H1 (cell line): ENCODE measurements around the gene CXCL9. TPM values are rescaled to one million over a fixed set of nuclear protein-coding genes. Genes with fewer than 3 reads are reported as not detected.

Experiments used
- CTCF ChIA-PET: fragments of 300-600 bp; sonication (Branson Sonifier 250); formaldehyde crosslinking; loops from one replicate; lab custom pipeline; 2021; ENCODE audit not compliant: partially characterized antibody; lab: Charles Lee
- POLR2A ChIA-PET: fragments of 300-600 bp; sonication (Branson Sonifier 250); formaldehyde crosslinking; loops from one replicate; lab custom pipeline; 2021; ENCODE audit warnings: inconsistent platforms; ENCODE audit not compliant: partially characterized antibody; lab: Charles Lee
- DNase-seq, 2 experiments: peaks; one replicate each; pipeline versions ENCODE4 v3.0.0 to v3.0.0-alpha.2; 2010 to 2022; ENCODE audit warnings: low spot score in 2 of 2, low read depth in 1 of 2, mixed read lengths in 1 of 2
- FAIRE-seq: peaks from 2 replicates; lab custom pipeline; 2011; peaks lifted over from hg19 to GRCh38; lab: Jason Lieb, UNC
- H2AFZ ChIP-seq: 2 replicates; pipeline ENCODE4 v1.8.1; 2012; ENCODE audit warnings: low read length, inconsistent platforms
- H2AK5ac ChIP-seq: 2 replicates; pipeline ENCODE4 v1.6.1; 2013; ENCODE audit warnings: low read depth, low read length
- H2BK120ac ChIP-seq: replicated peaks from 2 replicates; pipeline ENCODE3; 2013; ENCODE audit warnings: low read depth, low read length, inconsistent platforms
- H2BK12ac ChIP-seq: 2 replicates; pipeline ENCODE4 v1.6.1; 2013; ENCODE audit warnings: low read depth, low read length
- H2BK15ac ChIP-seq: 2 replicates; pipeline ENCODE4 v1.6.1; 2013; ENCODE audit warnings: low read length
- H2BK20ac ChIP-seq: 2 replicates; pipeline ENCODE4 v1.6.1; 2013; ENCODE audit warnings: low read length
- H2BK5ac ChIP-seq: 2 replicates; pipeline ENCODE4 v1.6.1; 2013; ENCODE audit warnings: low read depth, low read length
- H3K14ac ChIP-seq: 2 replicates; pipeline ENCODE4 v1.6.1; 2013; ENCODE audit warnings: inconsistent platforms; ENCODE audit not compliant: insufficient read length
- H3K18ac ChIP-seq: 2 replicates; pipeline ENCODE4 v1.6.1; 2013; ENCODE audit warnings: low read length; ENCODE audit errors: extremely low read depth
- H3K23ac ChIP-seq: 2 replicates; pipeline ENCODE4 v1.6.1; 2013; ENCODE audit warnings: inconsistent platforms; ENCODE audit not compliant: insufficient read length
- H3K23me2 ChIP-seq: 2 replicates; pipeline ENCODE4 v1.6.1; 2013; ENCODE audit warnings: low read depth, low read length
- H3K27ac ChIP-seq: 2 replicates; pipeline ENCODE4 v1.6.1; 2011; ENCODE audit warnings: low read depth, low read length, inconsistent platforms
- H3K27me3 ChIP-seq, 4 experiments: replicated peaks in 1 of 4; 1 replicate in 1 of 4; 2 replicates in 3 of 4; pipeline versions ENCODE4 v1.6.1 to v1.8.1; 2011 to 2013; ENCODE audit warnings: low read length in 3 of 4, mild to moderate bottlenecking in 3 of 4, inconsistent platforms in 2 of 4, mixed read lengths in 2 of 4, moderate library complexity in 1 of 4; ENCODE audit not compliant: control insufficient read depth in 3 of 4, insufficient read depth in 3 of 4; ENCODE audit errors: extremely low read depth in 1 of 4
- H3K36me3 ChIP-seq, 4 experiments: 2 replicates each; pipeline versions ENCODE4 v1.6.1 to v1.8.1; 2011 to 2013; ENCODE audit warnings: mild to moderate bottlenecking in 4 of 4, low read length in 3 of 4, moderate library complexity in 2 of 4, control low read depth in 1 of 4, inconsistent platforms in 1 of 4; ENCODE audit not compliant: insufficient read depth in 4 of 4, control insufficient read depth in 2 of 4
- H3K4ac ChIP-seq: replicated peaks from 2 replicates; pipeline ENCODE3; 2013; ENCODE audit warnings: low read length, low read depth, mixed read lengths, inconsistent platforms; ENCODE audit not compliant: insufficient read length
- H3K4me1 ChIP-seq, 4 experiments: replicated peaks in 1 of 4; 1 replicate in 1 of 4; 2 replicates in 3 of 4; pipeline versions ENCODE4 v1.6.1 to v1.8.1; 2011 to 2013; ENCODE audit warnings: low read length in 3 of 4, inconsistent platforms in 2 of 4, mixed read lengths in 1 of 4; ENCODE audit not compliant: insufficient read depth in 4 of 4, control insufficient read depth in 3 of 4
- H3K4me2 ChIP-seq, 2 experiments: 2 replicates each; pipeline versions ENCODE4 v1.6.1 to v1.8.1; 2011 to 2013; ENCODE audit warnings: low read depth in 2 of 2, low read length in 2 of 2, control low read depth in 1 of 2, inconsistent platforms in 1 of 2, mild to moderate bottlenecking in 1 of 2; ENCODE audit not compliant: insufficient read depth in 1 of 2
- H3K4me3 ChIP-seq, 4 experiments: fragments of 200-600, 300-600 bp in 1 of 4; sonication (generic), shearing (Covaris generic), sonication (Bioruptor Twin) in 1 of 4; 2 replicates each; pipeline versions ENCODE4 v1.5.1 to v1.8.1; 2011 to 2016; ENCODE audit warnings: low read length in 4 of 4, low read depth in 3 of 4, control low read depth in 2 of 4, inconsistent platforms in 2 of 4, mild to moderate bottlenecking in 2 of 4, mixed read lengths in 1 of 4, moderate library complexity in 1 of 4; ENCODE audit not compliant: insufficient read depth in 2 of 4; ENCODE audit errors: extremely low read depth in 1 of 4
- H3K56ac ChIP-seq: replicated peaks from 2 replicates; pipeline ENCODE3; 2013; ENCODE audit warnings: low read depth, mild to moderate bottlenecking, mixed read lengths, low read length, inconsistent platforms; ENCODE audit not compliant: insufficient read length
- H3K79me1 ChIP-seq: 2 replicates; pipeline ENCODE4 v1.6.1; 2013; ENCODE audit warnings: low read depth, low read length, control low read depth
- H3K79me2 ChIP-seq, 2 experiments: 2 replicates each; pipeline versions ENCODE4 v1.6.1 to v1.8.1; 2012 to 2013; ENCODE audit warnings: low read length in 2 of 2, mild to moderate bottlenecking in 2 of 2, inconsistent platforms in 1 of 2; ENCODE audit not compliant: insufficient read depth in 2 of 2, control insufficient read depth in 1 of 2
- H3K9ac ChIP-seq, 4 experiments: replicated peaks in 1 of 4; 1 replicate in 1 of 4; 2 replicates in 3 of 4; pipeline versions ENCODE4 v1.6.1 to v1.8.1; 2011 to 2013; ENCODE audit warnings: low read depth in 3 of 4, low read length in 3 of 4, control low read depth in 2 of 4, mild to moderate bottlenecking in 2 of 4, moderate library complexity in 2 of 4, inconsistent platforms in 1 of 4; ENCODE audit errors: extremely low read depth in 1 of 4
- H3K9me3 ChIP-seq, 2 experiments: 2 replicates each; pipeline versions ENCODE4 v1.6.1 to v1.8.1; 2012 to 2013; ENCODE audit warnings: mild to moderate bottlenecking in 2 of 2, moderate library complexity in 2 of 2, control low read depth in 1 of 2, inconsistent platforms in 1 of 2, low read depth in 1 of 2, low read length in 1 of 2, mixed read lengths in 1 of 2; ENCODE audit not compliant: insufficient read depth in 2 of 2
- H4K20me1 ChIP-seq, 2 experiments: replicated peaks in 1 of 2; 2 replicates each; pipeline versions ENCODE3 to v1.8.1; 2011 to 2013; ENCODE audit warnings: inconsistent platforms in 2 of 2, low read length in 2 of 2, mild to moderate bottlenecking in 1 of 2; ENCODE audit not compliant: insufficient read depth in 2 of 2, control insufficient read depth in 1 of 2
- H4K5ac ChIP-seq: 2 replicates; pipeline ENCODE4 v1.6.1; 2013; ENCODE audit warnings: low read length, low read depth, mixed read lengths, inconsistent platforms; ENCODE audit not compliant: insufficient read length
- H4K8ac ChIP-seq: 2 replicates; pipeline ENCODE4 v1.8.0; 2013; ENCODE audit warnings: mild to moderate bottlenecking, moderate library complexity, low read length, inconsistent platforms; ENCODE audit not compliant: insufficient read depth; ENCODE audit errors: extremely low read depth
- H4K91ac ChIP-seq: replicated peaks from 2 replicates; pipeline ENCODE3; 2013; ENCODE audit warnings: low read length, mixed read lengths, inconsistent platforms; ENCODE audit not compliant: insufficient read length
- CREB1 ChIP-seq: IDR thresholded peaks from 2 replicates; pipeline ENCODE4 v1.6.1; 2012; ENCODE audit warnings: inconsistent platforms
- WGBS, 2 experiments: shearing (Covaris generic) in 1 of 2; methylation state at CpG; one replicate each; pipeline versions ENCODE4 v1.1.6 to v1.1.7; 2013 to 2015; ENCODE audit warnings: low lambda C conversion rate in 2 of 2, mixed read lengths in 2 of 2, inconsistent platforms in 1 of 2, low coverage in 1 of 2, missing lambda C conversion rate in 1 of 2; ENCODE audit not compliant: insufficient replicate concordance in 2 of 2, insufficient coverage in 1 of 2, insufficient read length in 1 of 2; ENCODE audit errors: extremely low coverage in 1 of 2, missing lambda C conversion rate in 1 of 2; 5-methylcytosine and 5-hydroxymethylcytosine counted together
- polyA plus RNA-seq, 7 experiments: library from polyadenylated mRNA; depleted of rRNA in 3 of 7; stranded (reverse) in 5 of 7; unstranded in 2 of 7; fragments of >200 nt in 5 of 7; fragments of 200-250 nt in 2 of 7; gene quantifications; 1 replicate in 5 of 7; 2 replicates in 1 of 7; 4 replicates in 1 of 7; pipeline versions ENCODE4 v1.2.1 to v1.2.3, GENCODE V29; 2011 to 2013; ENCODE audit warnings: missing spikeins in 2 of 7, mixed read lengths in 2 of 7
- total RNA-seq: library from RNA; stranded (reverse); fragmentation: NEBNext Ultra II Directional; extraction: Animal tissue kit (Norgen Biotek cat#: 25700); gene quantifications from 2 replicates; pipeline ENCODE4 v1.2.1, GENCODE V29; 2021

Gene CXCL9
- total and polyA plus RNA-seq, 2 of the 8 experiments (the other 6 are each of a cell fraction or from before 2014, with no cell fraction given) = not detected

DNA sequence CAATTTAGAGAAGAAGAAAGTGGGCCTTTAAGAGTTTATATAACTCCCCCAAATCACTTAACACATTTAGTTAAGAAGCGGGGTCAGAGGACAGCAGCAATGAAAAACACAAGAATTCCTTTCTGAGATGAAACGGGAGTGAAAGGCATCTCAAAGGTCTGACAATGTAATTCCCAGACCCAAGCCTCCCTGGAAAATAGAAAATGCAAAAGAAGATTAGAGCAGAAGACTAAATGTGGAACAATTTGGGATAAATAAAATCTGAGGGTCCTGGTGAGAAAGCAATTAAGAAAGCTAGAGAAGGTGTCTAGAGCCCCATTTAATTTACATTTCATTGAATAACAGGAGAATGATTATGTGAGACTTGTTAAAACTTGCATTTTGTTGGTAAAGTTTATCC, 48.1 kb upstream of the CXCL9 start:
- FAIRE-seq (peak; percentile 50), DNase-seq (no peak)
- Histone ChIP-seq H2BK15ac (no peak overlapping the region), H2AFZ (no peak overlapping the region), H4K8ac (no peak overlapping the region), H2BK12ac (no peak overlapping the region), H3K56ac (no peak overlapping the region), H3K36me3 (no peaks in the 10 kb centered on the region), H3K79me1 (no peaks in the 10 kb centered on the region), H3K4me2 (peak overlapping the region in 1 of 2 experiments; percentile 25; a peak in 1 of 4 replicates), H3K4me3 (no peak overlapping the region), H3K14ac (no peak overlapping the region), H2BK5ac (no peak overlapping the region), H4K91ac (no peak overlapping the region), H3K18ac (no peak overlapping the region), H3K27me3 (no peaks in the 10 kb centered on the region), H3K4ac (no peak overlapping the region), H3K23ac (no peak overlapping the region), H4K20me1 (no peaks in the 10 kb centered on the region), H3K79me2 (no peaks in the 10 kb centered on the region), H3K9me3 (peaks cover 0 to 6% of the 10 kb centered on the region in 2 experiments; a peak in 1 of 4 replicates), H2AK5ac (no peak overlapping the region), H4K5ac (no peak overlapping the region)
- 45% methylated on average over 2 of the region's 2 CpGs; no CpG with 5 or more reads in 1 of the 2 experiments for WGBS, 2 experiments
- CTCF ChIA-PET = interaction anchor here (0.9 to 4.1 kb wide), 3 partner anchors 8 to 59 kb away, joined by 3 to 25 read pairs (median 4); no protein-coding TSS in a partner anchor
- no peak for TF ChIP-seq CREB1
- TF ChIP-seq, all 59 proteins: peak for 0
- Histone ChIP-seq H3K27ac (no peak overlapping the region), H3K9ac (no peak overlapping the region), H3K23me2 (no peaks in the 10 kb centered on the region), H2BK120ac (no peak overlapping the region), H2BK20ac (no peak overlapping the region), H3K4me1 (peaks cover 0 to 13% (median 10%) of the 10 kb centered on the region in 4 experiments; a peak in 4 of 7 replicates)
- POLR2A ChIA-PET = no interaction called here
